ENCODE results near the gene ZNF483.

The ZNF483 gene

DNA sequence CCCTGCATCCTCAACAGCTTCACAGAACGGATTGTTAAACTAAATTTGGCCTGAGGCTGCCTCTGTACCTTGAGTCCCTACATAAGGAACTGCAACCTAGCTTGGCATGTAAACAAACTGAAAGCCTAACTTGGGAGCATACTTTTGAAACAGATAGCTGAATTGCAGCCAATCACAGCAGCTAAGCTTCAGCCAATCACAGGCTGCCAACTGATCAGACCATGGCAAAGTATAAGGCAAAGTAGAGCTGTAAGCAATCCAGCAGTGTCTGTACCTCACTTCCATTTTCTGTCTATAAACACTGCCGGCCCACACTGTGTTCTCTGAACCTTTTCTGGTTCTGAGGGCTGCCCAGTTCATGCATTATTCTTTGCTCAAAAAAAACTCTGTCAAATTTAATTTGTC lies 8.9 kb upstream of the ZNF483 start:
- Histone ChIP-seq H2AFZ (ENCODE audit: low read depth, low read length) (no peak overlapping the region), H3K36me3 (ENCODE audit: insufficient read depth, low read length) (no peaks in the 10 kb centered on the region), H3K9ac (ENCODE audit: low read depth, low read length) (no peak overlapping the region), H3K9me3 (ENCODE audit: insufficient read depth, low read length, severe bottlenecking) (no peaks in the 10 kb centered on the region), H3K27me3 (ENCODE audit: insufficient read depth, low read length, poor library complexity) (no peaks in the 10 kb centered on the region), H3K79me2 (ENCODE audit: insufficient read depth, low read length) (no peaks in the 10 kb centered on the region), H3K27ac (ENCODE audit: low read length) (no peak overlapping the region), H3K4me3 (ENCODE audit: low read depth in 1 of 2, low read length in 2 of 2) (no peak overlapping the region), H3K4me2 (ENCODE audit: insufficient read depth, low read length) (no peak overlapping the region), H4K20me1 (ENCODE audit: insufficient read depth, low read length) (no peaks in the 10 kb centered on the region), H3K4me1 (ENCODE audit: insufficient read depth, low read length) (no peaks in the 10 kb centered on the region)
- ATAC-seq (ENCODE audit: insufficient read depth, low read depth) (no peak), DNase-seq (no peak)
- no peak for TF ChIP-seq EZH2 (IDR thresholded peaks at IDR 0.05; ENCODE audit: borderline replicate concordance, low read depth, low read length, severe bottlenecking)
- TF ChIP-seq, protein P1, sequence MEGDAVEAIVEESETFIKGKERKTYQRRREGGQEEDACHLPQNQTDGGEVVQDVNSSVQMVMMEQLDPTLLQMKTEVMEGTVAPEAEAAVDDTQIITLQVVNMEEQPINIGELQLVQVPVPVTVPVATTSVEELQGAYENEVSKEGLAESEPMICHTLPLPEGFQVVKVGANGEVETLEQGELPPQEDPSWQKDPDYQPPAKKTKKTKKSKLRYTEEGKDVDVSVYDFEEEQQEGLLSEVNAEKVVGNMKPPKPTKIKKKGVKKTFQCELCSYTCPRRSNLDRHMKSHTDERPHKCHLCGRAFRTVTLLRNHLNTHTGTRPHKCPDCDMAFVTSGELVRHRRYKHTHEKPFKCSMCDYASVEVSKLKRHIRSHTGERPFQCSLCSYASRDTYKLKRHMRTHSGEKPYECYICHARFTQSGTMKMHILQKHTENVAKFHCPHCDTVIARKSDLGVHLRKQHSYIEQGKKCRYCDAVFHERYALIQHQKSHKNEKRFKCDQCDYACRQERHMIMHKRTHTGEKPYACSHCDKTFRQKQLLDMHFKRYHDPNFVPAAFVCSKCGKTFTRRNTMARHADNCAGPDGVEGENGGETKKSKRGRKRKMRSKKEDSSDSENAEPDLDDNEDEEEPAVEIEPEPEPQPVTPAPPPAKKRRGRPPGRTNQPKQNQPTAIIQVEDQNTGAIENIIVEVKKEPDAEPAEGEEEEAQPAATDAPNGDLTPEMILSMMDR (IDR thresholded peaks at IDR 0.05; ENCODE audit: borderline replicate concordance, extremely low read depth, low read length, poor library complexity, severe bottlenecking), result no peak

GRCh38 chr9:111524731-111525055 lies 286 bp upstream of the ZNF483 start:
- ATAC-seq (ENCODE audit: insufficient read depth, low read depth) (no peak), DNase-seq (no peak)
- TF ChIP-seq EZH2 (IDR thresholded peaks at IDR 0.05; ENCODE audit: borderline replicate concordance, low read depth, low read length, severe bottlenecking), result no peak
- TF ChIP-seq, protein P1 (IDR thresholded peaks at IDR 0.05; ENCODE audit: borderline replicate concordance, extremely low read depth, low read length, poor library complexity, severe bottlenecking), result no peak
- Histone ChIP-seq H4K20me1 (ENCODE audit: insufficient read depth, low read length) (no peaks in the 10 kb centered on the region), H3K4me1 (ENCODE audit: insufficient read depth, low read length) (no peaks in the 10 kb centered on the region), H3K4me2 (ENCODE audit: insufficient read depth, low read length) (no peak overlapping the region), H3K27ac (ENCODE audit: low read length) (no peak overlapping the region), H3K9ac (ENCODE audit: low read depth, low read length) (no peak overlapping the region), H3K36me3 (ENCODE audit: insufficient read depth, low read length) (no peaks in the 10 kb centered on the region), H3K27me3 (ENCODE audit: insufficient read depth, low read length, poor library complexity) (no peaks in the 10 kb centered on the region), H2AFZ (ENCODE audit: low read depth, low read length) (no peak overlapping the region), H3K4me3 (ENCODE audit: low read depth in 1 of 2, low read length in 2 of 2) (no peak overlapping the region), H3K79me2 (ENCODE audit: insufficient read depth, low read length) (no peaks in the 10 kb centered on the region), H3K9me3 (ENCODE audit: insufficient read depth, low read length, severe bottlenecking) (no peaks in the 10 kb centered on the region)

GRCh38 chr9:111527347-111527746 lies 2.4 kb downstream of the ZNF483 start:
- no peak for TF ChIP-seq EZH2 (IDR thresholded peaks at IDR 0.05; ENCODE audit: borderline replicate concordance, low read depth, low read length, severe bottlenecking)
- TF ChIP-seq, protein P1 (IDR thresholded peaks at IDR 0.05; ENCODE audit: borderline replicate concordance, extremely low read depth, low read length, poor library complexity, severe bottlenecking), result no peak
- DNase-seq (no peak), ATAC-seq (ENCODE audit: insufficient read depth, low read depth) (no peak)
- no peaks in the 10 kb centered on the region for H3K4me1 ChIP-seq (ENCODE audit: insufficient read depth, low read length)
- H3K9ac ChIP-seq (ENCODE audit: low read depth, low read length), result no peak overlapping the region
- no peak overlapping the region for H3K27ac ChIP-seq (ENCODE audit: low read length)
- no peaks in the 10 kb centered on the region for H3K27me3 ChIP-seq (ENCODE audit: insufficient read depth, low read length, poor library complexity)
- no peak overlapping the region for H2AFZ ChIP-seq (ENCODE audit: low read depth, low read length)
- no peaks in the 10 kb centered on the region for H3K9me3 ChIP-seq (ENCODE audit: insufficient read depth, low read length, severe bottlenecking)
- H3K4me3 ChIP-seq (ENCODE audit: low read depth in 1 of 2, low read length in 2 of 2), result no peak overlapping the region
- no peaks in the 10 kb centered on the region for H4K20me1 ChIP-seq (ENCODE audit: insufficient read depth, low read length)
- H3K36me3 ChIP-seq (ENCODE audit: insufficient read depth, low read length), result no peaks in the 10 kb centered on the region
- H3K4me2 ChIP-seq (ENCODE audit: insufficient read depth, low read length), result no peak overlapping the region
- no peaks in the 10 kb centered on the region for H3K79me2 ChIP-seq (ENCODE audit: insufficient read depth, low read length)

DNA sequence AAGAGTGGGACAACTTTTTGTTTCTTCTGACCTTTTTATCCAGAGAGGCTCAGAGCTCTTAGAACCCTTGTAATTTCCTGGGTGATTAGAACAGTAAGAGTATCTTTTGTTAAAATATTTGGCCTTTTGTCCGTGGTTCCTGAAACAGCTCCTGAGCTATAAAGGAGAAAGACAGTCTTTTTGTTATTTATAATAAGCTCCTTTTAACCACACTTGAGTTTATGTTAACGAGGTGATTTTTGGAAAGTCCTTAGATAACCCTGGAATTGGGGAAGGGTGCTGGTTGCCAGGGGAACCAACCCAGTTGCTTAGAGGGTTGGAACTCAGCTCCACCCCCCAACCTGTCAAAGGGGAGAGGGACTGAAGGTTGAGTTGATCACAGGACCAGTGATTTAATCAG lies 4.8 kb downstream of the ZNF483 start:
- Histone ChIP-seq H3K4me1 (ENCODE audit: insufficient read depth, low read length) (no peaks in the 10 kb centered on the region), H4K20me1 (ENCODE audit: insufficient read depth, low read length) (no peaks in the 10 kb centered on the region), H3K27ac (ENCODE audit: low read length) (no peak overlapping the region), H2AFZ (ENCODE audit: low read depth, low read length) (no peak overlapping the region), H3K36me3 (ENCODE audit: insufficient read depth, low read length) (no peaks in the 10 kb centered on the region), H3K27me3 (ENCODE audit: insufficient read depth, low read length, poor library complexity) (no peaks in the 10 kb centered on the region), H3K9ac (ENCODE audit: low read depth, low read length) (no peak overlapping the region), H3K4me2 (ENCODE audit: insufficient read depth, low read length) (no peak overlapping the region), H3K4me3 (ENCODE audit: low read depth in 1 of 2, low read length in 2 of 2) (no peak overlapping the region), H3K79me2 (ENCODE audit: insufficient read depth, low read length) (no peaks in the 10 kb centered on the region), H3K9me3 (ENCODE audit: insufficient read depth, low read length, severe bottlenecking) (no peaks in the 10 kb centered on the region)
- no peak for DNase-seq
- ATAC-seq (ENCODE audit: insufficient read depth, low read depth), result no peak
- TF ChIP-seq, protein P1 (IDR thresholded peaks at IDR 0.05; ENCODE audit: borderline replicate concordance, extremely low read depth, low read length, poor library complexity, severe bottlenecking), result no peak
- no peak for TF ChIP-seq EZH2 (IDR thresholded peaks at IDR 0.05; ENCODE audit: borderline replicate concordance, low read depth, low read length, severe bottlenecking)

Data from DND-41 (cell line).